CD4-positive, alpha-beta T cell treated with Interleukin-21 for 1 hour (primary cell): ENCODE data around the gene PI4KA.

ENCODE experiments used
- DNase-seq: peaks from one replicate; pipeline ENCODE4 v3.0.0-alpha.2; 2020

PI4KA gene

GRCh38 chr22:20792221-20792965, 66.2 kb downstream of the PI4KA start:
- DNase-seq: no peak

GRCh38 chr22:20788627-20789344, 69.8 kb downstream of the PI4KA start:
- DNase-seq: no peak

GRCh38 chr22:20787746-20788626, 70.6 kb downstream of the PI4KA start:
- no peak for DNase-seq

- no peak for DNase-seq
These were observed 71.4 kb downstream of the PI4KA start for GRCh38 chr22:20787223-20787622.

DNA sequence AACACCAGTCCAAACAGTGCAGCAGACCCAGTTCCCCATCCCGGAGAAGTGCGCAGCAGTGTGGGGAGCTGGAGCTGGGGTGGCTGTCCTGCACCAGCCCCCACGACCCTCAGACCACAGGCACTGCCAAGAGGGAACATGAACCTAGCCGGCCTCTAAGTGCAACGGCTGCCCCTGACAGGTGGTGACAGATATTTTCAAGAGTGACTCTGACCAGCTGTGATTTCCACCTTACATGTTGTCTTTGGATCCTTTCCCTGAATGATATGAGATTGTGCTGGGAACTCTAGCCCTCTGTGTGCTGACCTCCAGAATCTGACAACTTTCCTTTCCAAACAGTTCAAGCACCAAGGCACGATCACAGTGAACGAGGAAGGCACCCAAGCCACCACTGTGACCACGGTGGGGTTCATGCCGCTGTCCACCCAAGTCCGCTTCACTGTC, 72.1 kb downstream of the PI4KA start:
- DNase-seq: no peak

- DNase-seq: no peak
These were observed 72.6 kb downstream of the PI4KA start for GRCh38 chr22:20786048-20786447.

DNA sequence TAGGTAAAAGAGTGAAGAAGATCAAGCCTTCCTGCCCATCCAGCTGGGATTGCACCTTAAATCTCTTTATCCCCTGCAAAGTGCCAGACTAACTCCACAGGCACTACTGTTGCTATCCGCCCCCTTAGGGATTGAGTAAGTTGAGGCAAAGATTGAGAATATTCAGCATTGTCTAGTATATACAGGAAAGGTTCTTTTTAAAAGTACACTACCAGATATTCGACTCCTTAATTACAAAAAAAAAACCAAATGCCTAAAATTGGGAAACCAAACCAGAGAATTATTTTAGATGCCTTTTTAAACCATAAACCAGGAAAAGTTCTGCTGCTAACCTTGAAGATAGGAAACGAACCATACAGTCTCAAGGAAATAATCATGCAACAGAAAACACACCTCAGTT, 73.2 kb downstream of the PI4KA start:
- no peak for DNase-seq

GRCh38 chr22:20783844-20784723, 74.5 kb downstream of the PI4KA start:
- peak; percentile 55 for DNase-seq

DNA sequence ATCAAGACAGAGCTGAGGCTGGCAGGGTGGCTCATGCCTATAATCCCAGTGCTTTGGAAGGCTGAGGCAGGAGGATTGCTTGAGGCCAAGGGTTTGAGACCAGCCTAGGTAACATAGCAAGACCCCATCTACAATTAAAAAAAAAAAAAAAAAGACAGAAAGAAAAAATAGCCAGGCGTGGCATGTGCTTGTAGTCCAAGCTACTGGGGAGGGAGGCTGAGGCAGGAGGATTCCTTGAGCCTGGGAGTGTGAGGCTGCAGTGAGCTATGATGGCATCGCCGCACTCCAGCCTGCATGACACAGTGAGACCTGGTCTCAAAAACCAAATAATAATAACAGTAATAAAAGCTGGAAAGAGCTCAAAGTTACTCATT, 75.3 kb downstream of the PI4KA start:
- DNase-seq: no peak

DNA sequence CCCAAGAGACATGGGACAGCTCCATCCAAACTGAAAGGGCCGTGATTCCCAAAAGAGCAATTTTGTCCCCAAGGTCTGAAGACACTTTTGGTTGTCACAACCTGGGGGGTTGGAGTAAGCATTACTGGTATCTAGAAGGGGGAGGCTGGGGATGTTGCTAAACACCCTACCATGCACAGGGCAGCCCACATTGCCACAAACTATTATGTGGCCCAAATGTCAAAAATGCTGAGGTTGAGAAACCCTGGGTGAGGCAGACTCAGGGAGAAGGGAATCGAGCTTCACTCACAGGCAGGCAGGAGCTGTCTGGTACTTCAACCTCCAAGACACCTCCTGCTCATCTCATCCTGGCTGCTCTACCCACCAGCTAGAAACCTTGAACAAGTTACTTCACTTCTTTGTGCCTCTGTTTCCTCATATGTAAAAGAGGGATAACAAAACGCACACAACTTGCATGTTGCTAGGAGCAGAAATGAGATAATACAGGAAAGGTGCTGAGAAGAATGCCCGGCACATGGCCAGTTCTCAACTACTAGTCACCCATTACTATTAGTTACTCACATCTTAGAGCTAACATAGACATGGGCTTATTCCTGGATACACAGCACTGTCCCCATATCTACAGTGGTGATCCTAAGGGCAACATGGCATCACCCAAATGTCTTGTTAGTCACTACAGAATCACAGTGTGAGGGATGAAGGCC, 75.9 kb downstream of the PI4KA start:
- no peak for DNase-seq

DNA sequence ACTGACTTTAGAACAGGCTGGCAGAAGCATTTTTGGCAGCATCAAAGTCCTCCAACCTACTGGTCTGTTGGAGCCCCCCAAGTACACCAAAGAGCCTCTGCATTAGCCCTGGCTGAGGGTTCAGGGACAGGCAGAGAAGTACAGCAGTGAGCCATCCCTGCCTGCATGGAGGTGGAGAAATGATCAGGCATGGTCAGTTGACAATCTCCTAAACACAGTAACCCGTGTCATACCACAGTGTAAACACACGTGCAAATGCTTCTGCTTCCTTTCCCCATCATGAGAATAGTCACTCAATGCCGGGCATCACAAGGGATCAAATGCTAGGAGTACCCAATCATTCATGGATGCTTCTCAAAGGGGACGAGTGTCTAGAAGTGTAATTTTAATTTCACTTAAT, 76.5 kb downstream of the PI4KA start:
- no peak for DNase-seq

- no peak for DNase-seq
These were observed 77.2 kb downstream of the PI4KA start for GRCh38 chr22:20781272-20781990.

GRCh38 chr22:20779818-20780158, 78.8 kb downstream of the PI4KA start:
- no peak for DNase-seq

- no peak for DNase-seq
These were observed 79.4 kb downstream of the PI4KA start for GRCh38 chr22:20779014-20779817.

GRCh38 chr22:20777420-20778177, 81.0 kb downstream of the PI4KA start:
- no peak for DNase-seq

DNA sequence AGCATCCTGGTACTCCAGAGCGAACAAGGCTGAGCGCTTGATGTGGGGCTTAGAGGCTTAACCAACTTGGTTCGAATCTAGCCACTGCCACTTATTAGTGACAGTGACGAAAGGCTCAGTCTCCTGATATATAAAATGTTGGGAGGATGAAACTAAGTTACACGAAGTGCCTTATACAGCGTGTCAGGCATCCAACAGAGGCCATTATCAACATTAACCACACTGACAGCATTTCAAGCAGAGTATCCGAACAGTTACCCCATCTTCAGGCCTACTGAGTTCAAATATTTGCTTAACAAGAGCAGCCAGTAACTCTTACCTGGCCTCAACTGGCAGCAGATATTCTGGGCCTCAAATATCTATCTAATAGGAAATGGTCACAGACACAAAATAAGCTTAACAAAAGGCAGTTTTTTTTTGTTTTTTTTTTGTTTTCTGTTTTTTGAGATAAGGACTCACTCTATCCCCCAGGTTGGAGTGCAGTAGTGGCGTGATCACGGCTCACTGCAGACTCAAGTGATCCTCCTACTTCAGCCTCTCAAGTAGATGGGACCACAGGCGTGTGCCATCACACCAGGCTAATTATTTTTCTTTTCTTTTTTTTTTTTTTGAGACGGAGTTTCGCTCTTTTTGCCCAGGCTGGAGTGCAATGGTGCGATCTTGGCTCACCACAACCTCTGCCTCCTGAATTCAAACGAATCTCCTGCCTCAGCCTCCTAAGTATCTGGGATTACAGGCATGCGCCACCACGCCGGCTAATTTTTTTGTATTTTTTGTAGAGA, 81.8 kb downstream of the PI4KA start:
- no peak for DNase-seq

DNA sequence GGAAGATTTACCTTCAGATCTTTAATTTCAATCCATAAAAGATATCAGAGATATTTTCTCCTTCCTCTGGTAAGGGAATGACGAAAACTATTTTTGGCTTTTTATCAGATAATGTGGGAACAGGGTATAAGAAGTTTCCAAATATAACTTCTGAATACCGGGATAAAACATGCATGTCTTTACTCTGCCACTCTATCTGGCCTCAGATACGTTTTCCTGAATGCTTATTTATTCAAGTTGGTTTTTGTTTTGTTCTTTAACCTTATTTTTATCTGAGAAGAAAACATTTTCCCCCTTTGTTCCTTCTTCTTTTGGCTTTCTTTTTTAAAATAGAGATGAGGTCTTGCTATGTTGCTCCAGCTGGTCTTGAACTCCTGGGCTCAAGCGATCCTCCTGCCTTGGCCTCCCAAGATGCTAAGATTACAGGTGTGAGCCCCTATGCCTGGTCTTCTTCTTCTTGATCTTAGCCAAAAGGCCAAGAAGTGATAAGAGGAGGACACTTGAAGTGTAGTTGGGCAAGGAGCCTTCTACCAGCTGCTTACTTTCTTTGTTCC, 83.2 kb downstream of the PI4KA start:
- DNase-seq: no peak

DNA sequence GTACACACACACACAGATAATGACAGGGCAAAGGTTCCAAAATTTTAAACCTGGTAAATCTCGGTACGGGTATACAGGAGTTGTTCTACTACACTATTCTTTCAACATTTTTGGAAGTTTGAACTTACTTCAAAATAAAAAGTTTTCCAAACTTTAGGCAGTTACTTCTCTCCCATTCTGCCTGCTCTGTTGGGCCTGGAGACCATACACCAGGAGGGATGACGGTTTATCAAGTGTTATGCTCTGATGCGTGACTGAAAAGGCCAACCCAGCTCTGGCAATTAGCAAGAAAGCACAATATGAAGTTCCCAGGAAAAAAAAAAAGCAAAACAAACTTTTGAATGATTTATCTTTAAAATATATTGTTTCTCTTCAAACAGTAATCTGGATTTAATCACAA, 83.7 kb downstream of the PI4KA start:
- DNase-seq: no peak
